Medulla oblongata (tissue), 1 donor: ENCODE measurements around the gene OR2A42.
A peak's percentile ranks its signal among the peaks of the same experiment; 100 is the strongest.
"Not testable (repeated sequence)": the region's sequence is repeated elsewhere in the genome, so short reads cannot be mapped to it uniquely, and the experiment has no call there.

ENCODE experiments used
- DNase-seq: peaks from one replicate; pipeline ENCODE4 v3.0.0-alpha.2; 2015; ENCODE audit errors: extremely low spot score

Gene OR2A42

DNA sequence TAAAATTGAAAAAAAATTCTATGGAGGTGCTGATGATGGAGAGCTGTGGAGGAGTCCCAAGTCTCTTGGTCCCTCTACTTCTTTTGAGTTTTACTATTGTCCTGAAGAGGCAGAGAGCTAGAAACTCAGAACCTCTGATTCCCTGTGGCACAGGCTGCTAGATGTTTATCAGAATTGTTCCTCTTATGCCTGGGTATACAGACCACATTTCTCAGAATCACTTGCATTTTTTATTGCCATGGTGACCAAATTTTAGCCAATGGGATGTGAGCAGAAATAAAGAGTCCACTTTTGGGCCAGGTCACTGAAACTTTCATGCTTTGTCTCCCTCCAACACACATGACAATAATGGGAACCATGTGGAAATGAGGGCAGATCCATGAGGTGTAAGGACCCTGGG is 15.7 kb downstream of the OR2A42 start:
- not testable (repeated sequence) for DNase-seq

DNA sequence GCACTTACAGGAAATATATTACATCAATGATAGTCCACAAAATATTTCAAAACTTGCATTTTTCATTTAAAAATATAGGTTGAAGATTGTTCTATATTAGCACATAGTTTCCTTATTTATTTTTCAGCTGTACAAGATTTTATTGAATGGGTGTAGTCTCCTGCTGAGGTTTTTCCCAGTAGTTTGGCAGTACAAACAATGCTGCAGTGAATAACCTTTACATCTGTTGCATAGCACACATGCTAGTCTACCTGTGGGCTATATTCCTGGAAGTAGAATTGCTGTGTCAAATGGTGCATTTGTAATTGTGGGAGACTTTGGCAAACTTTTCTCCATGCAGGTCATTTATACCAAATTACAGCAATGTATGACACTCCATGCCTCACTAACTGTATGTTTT is 18.9 kb downstream of the OR2A42 start:
- not testable (repeated sequence) for DNase-seq

DNA sequence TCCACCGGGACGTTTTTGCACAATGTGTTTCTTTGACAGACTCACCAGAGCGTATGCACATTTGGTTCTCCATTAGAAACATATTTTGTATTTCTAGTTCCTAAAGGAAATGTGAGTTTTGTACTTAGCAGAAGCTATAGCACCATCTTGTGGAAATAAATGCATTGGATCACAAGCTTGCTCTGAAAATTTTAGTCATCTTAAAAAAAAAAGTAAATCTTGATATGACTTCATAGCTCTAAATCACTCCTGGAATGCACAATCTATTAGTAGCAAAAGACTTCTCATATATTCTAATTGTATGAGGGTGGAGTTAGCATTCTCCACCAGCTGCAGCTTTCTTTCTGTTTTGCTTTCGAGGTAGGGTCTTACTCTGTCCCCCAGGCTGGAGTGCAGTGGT is 20.3 kb downstream of the OR2A42 start:
- not testable (repeated sequence) for DNase-seq

DNA sequence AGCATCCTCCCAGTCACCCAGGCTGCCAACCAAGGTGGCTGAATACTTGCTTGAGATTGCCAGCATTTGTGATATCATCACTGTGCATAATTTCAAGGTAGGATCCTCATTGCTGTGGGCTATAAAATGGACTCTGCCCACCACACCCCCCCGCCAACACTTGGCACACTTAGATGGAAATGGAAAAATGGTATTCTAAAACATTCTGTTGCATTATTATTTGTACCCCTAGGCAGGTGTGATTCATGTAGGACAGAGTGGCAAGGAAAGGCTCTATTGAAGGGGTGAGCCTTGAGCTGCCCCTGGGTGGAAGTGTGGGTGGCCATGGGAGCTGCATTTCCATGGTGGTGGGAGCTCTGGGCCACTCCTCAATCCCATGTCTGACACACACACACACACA is 20.8 kb downstream of the OR2A42 start:
- DNase-seq: not testable (repeated sequence)

DNA sequence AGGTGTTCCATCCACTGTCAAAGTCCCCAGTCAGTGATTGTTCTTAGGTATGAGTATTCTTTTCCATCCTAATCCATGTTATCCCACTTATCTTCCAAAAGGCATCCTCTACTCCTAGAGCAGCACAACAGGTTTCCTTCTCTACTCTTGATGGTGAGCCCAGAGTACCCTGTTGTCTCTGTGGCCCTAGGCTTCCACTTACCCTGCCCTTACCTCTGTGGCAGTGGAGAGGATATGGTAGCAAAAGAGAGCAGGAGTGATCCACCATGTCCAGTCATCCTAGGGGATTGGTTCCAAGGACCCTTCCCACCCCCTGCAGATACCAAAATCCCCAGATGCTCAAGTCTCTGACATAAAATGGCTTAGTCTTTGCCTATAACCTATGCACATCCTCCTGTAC is 22.2 kb downstream of the OR2A42 start:
- DNase-seq: not testable (repeated sequence)

DNA sequence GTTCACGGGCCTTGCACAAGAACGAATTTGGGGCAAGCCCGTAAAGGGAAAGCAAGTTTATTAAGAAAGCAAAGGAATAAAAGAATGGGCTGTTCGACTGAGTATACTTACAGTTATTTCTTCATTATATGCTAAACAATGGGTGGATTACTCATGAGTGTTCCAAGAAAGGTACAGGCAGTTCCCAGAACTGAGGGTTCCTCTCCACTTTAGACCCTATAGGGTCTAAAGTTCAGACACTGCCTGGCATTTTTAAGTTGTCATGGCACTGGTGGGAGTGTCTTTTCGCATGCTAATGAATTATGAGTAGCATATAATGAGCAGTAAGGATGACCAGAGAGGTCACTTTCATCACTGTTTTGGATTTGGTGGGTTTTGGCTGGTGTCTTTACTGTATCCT is 34.1 kb downstream of the OR2A42 start:
- not testable (repeated sequence) for DNase-seq

DNA sequence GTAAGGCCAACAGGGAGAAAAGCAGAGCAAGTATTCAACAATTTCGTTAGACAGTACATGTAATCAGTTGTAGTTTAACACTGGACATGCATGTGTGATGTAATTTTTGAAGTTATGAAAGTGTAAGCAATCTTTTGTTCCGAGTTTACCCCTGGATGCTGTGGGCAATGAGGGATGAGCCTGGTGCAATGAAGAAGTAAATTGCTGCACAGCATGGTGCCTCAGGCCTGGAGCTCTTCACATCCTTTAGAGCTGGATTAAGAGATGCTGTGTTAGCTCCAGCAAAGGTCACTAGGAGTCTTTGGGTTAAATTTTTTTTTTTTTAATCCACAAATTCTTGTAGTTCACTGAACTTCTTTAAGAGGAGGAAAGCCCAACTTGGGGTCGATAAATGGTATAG is 36.3 kb downstream of the OR2A42 start:
- DNase-seq: not testable (repeated sequence)

DNA sequence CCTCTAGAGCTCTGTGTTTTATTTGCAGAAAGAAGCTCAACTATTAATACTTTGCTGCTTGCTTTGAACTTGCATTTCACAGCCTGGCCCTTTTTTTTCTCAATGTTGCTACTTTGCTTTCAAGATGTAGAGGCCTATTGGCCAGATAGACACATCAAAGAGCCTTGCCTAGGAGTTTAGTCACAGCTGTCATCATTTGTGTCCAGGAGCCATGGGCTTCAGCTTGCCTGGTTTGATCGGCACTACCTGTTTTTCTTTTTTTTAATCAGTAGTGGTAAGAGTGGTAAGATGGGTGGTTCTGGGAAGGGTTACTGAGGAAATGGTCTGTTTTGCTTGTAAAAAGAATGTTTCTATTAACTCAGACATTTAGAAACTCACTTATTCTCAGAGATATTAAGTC is 37.4 kb downstream of the OR2A42 start:
- DNase-seq: not testable (repeated sequence)

DNA sequence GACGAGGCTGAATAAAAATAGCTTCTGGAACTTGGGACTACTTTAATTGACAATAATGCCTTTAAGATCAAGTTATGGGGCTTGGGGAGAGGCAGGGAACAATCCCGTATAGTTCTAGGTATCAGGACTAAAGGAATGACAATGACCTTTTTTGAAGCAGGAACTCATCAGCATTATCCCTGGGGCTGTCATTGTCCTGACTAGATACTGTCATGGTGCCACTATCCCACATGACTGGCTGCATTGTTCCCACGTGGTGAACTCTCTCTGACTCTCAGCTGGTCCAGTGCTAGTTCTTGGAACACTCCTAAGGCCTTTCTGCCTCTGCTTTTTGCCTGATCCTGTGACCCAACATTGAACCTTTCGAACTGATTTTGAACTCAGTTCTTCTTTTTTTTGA is 40.5 kb downstream of the OR2A42 start:
- not testable (repeated sequence) for DNase-seq

DNA sequence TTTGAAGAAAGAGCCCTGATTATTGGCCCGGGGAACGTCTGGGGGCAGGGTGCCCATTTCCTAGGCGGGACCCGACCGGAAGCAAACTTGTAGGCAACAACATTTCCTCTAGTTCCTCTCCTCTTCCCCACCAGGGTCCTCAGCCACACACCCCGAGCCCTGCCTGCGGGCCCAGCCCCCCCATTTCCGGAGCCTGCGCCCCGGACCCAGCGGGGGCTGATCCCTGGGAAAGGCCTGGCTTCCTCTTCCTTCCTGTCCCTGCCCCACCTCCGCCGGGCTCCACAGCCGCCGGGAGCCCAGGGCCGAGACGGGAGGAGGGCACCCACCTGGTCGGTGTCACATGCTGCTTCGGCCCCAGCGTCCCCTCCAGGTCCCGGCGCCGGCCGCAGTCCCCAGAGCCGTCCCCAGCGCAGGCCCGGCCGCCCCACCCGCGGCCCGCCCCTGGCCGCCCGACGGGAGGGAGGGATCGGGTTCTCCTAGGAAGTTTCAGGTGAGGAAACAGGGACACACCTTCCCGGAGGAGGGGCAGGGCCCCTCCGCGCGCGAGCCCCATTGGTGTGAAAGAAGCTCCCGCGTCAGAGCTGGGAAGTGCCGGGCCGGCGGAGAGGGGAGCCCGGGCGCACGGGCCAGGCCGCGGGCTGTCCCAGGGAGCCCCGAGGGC is 44.1 kb downstream of the OR2A42 start, which contains the start of gene ARHGEF35:
Gene ARHGEF35, minus strand, starts transcription at position 622 of the 661 bp plus-strand sequence. CDS start 7,450 bp downstream, outside the sequence.
- DNase-seq: not testable (repeated sequence)

DNA sequence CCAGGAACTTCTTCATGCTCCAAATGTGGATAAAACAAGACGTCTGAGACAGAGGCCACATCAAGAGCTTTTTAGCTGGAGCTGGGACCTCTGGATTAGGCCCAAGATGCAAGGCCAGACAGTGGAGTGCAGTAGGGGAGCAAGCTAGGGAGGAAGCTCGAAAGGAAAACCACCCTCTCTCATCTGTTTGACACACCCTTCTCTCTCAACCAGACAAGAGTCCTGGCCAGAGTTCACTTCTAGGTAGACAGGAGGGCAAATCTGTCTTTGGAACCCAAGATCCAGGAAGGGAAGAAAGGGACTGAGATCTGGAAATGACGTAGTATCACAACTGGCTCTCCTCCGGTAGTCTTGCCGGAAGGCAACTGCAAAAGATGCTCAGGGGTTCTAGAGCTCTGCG is 45.0 kb downstream of the OR2A42 start:
- DNase-seq: not testable (repeated sequence)

DNA sequence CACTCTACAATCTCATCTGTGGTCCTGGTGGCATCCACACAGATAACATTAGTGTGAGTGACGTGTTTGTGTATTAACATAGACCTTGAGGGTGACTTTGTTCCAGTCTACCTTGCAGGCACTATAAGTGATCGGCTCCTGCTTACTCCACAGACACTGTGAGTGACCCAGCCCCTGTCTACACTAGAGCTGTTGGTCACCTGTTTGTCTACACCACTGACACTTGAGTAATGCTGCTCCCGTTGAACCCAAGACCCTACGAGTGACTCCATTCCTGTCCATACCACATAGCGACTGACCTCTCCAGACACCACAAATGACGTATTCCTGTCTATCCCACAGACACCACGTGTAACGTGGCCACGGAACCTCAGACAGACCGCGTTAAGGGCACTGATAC is 45.6 kb downstream of the OR2A42 start:
- DNase-seq: not testable (repeated sequence)

DNA sequence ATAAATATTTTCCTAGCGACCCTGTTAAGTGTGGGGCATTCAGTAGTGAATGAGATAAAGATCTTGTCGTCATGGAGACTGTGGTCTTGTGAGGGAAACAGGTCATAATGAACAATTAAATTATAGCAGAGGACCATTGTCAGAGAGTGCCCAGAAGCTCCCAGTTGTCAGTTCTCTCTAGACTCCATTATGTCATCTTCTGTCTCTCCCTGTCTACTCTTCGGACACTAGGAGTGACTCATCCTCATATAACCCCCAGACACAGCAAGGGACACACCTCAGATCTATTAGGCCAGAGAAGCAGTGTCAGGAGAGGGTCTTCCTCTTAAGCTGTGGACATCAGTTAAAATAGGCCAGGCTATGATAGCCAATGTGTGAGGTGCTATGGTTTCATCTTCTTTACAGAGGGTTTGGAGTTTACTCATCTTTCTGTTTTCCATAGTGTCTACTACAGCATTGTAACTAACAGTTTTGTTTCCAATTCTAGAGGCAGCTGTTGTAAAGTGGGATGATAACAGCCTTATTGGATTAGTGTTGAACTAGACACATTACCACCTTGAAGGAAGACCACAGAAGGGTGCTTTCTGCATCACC is 50.7 kb downstream of the OR2A42 start:
- DNase-seq: not testable (repeated sequence)

DNA sequence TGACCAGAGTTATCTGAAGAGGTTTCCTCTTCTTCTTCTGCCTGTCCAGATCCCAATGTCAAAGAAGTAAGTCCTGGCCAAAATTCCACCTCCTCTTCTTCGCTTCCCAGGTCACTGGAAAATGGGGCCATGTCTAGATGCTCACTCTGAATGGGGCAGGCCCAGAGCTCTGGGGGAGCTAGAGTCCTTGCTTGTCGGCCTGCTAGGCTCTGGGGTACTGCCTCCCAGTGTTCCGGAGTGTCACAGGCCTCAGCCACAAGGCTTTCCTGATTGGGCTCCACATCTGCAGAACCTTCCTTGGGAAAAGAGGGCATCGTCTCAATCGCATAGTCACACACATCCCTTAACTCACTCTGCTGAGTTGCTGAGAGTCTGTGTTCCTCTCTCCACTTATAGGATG is 51.6 kb downstream of the OR2A42 start:
- not testable (repeated sequence) for DNase-seq

DNA sequence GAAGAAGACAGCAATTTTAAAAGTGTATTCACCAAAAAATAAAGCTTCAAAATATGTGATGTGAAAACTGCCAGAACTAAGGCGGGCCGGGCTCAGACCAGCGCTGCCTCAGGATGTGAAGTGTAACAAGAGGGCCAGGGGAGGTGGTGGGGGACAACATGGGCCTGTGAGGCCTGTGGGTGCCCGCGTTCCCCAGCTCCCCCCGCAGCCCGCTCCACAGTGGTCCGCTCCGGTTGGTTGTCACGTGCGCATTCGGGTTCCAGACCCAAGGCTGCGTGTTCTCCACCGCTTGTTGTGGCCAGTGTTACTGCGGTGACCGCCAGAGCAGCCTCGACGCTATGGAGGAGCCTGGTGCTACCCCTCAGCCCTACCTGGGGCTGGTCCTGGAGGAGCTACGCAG is 56.2 kb downstream of the OR2A42 start, which contains the start of gene CTAGE4:
Gene CTAGE4, plus strand, starts transcription at position 301 of the 400 bp plus-strand sequence. Its CDS starts 38 bp downstream, at position 339.
- not testable (repeated sequence) for DNase-seq

DNA sequence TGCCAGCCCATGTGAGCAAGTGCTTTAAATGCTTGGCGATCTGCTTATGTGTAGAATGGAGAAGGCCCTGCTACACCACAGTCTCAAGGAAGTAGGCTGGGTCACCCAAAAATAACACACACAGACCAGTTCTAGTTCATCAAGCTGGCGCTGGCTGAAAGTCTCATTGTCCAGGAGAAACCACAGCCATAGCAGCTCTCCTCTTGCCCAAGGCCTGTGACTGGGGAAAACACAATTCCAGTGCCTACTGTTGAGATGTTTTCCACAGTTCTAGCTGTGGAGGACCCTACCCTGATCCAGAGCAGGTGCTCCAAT is 60.3 kb downstream of the OR2A42 start:
- not testable (repeated sequence) for DNase-seq

DNA sequence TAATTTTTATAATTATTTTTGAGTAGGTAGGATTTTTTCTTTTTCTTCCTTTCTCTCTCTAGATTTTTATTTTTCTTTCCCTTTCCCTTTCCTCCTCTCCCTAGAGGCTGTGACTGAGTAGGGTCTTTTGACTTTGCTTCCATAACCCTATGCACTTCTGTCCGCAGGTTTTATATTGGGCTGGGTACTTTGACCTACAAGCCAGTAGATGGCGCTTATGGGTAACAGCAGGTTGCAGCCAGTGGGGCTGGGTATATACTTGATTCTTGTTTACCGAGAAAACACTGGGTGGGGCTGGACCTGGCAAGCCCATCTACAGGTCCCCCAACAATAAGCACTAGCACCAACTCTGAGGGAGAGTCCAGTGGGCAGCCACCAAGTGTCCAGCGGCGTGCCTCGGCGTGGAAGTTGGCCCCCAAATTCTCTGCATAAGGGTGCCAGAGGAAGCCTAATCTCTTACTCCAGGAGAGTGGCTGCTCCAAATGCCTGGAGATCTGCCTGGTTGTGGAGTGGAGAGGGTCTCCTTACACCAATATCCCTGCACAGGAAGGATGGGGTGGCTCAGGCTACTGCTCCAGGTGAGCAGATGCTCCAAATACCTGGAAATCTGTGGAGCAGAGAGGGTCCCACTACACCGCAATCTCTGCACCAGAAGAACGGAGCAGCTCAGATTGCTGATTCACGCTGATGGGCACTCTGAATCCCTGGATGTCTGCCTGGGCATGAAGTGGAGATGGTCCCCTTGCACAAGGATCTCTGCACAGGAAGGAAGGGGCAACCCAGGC is 60.8 kb downstream of the OR2A42 start:
- DNase-seq: peak; percentile 14
